HG03378 (cell line): Measurements from ENCODE around the gene ACAP3.

Experiments used
- ATAC-seq: cut with Tn5 transposase; IDR thresholded peaks from one replicate; pipeline ENCODE4 v1.9.1; 2021; ENCODE audit warnings: mild to moderate bottlenecking, moderate library complexity; ENCODE audit not compliant: unreplicated experiment

The ACAP3 gene

DNA sequence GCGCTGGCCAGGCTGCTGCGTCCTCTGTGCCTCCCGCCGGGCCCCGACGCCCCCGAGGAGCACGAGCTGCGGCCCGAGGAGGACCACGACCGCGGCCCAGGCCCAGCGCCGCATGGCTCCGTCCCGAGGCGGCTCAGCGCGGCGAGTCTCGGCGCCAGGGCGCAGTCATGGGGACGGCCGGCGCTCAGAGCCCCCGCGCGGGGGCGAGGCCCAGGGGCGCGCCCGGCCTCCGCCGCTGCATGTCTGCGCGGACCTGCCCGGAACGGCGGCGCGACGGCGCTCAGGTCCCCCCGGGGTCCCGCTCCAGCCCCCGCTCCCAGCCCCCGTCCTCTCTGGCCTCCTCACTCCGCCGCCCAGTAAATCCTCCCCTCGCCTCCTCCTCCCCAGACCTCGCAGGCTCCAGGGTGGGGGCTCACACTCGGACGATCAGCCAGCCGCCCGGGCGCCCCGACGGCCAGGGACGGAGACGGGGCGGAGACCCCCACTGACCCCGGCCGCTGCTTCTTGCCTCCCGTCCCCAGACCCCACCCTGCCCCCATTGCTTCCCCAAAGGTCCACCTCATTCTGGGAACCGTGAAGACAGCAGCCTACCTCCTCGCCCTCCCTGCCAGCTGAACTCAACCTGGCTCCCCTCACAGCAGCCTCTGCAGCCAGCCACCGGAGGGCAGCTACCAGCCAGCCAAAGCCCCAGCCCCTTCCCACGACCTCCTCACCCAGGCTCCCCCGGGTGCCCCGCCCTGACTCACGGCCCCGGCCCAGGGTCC lies 61.0 kb downstream of the ACAP3 start, which contains the start of gene C1QTNF12:
C1QTNF12 (minus strand) TSS at position 146 of the 764 bp plus-strand sequence; CDS start at position 114, 32 bp downstream.
- ATAC-seq, result no peak

DNA sequence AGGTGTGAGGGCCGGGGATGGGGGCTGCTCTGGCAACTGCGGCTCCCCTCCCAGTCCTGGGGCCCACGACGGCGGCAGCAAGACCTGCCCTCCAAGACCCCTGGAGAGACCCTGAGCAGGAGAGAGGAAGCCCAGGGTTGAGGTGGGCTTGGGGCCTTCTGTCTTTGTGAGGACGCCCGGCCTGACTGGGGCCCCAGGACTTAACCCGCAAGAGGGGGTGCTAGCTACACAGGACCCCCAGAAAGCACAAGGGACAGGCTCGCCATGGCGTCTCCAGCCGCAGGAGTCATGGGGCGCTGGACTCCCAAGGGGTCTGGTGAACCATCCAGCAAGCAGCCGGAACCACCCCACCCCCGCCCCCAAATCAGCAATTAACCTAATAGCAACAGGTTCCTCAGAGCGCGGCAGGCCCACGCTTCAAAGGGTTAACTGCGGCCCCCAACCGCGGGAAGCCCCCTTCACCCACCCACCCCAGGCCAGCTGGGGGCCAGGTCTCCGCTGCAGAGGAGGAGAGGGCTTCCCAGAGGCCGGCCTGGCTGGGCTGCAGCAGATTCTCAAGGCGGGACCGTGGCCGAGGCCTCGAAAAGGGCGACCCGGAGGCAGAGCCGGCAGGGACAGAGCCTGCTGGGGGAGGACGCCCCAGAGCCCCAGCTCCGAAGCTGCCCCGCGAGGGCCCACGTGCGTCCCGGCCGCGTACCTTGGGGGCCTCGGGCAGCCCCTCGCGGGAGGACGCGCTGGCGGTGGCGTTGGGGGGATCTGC lies 61.7 kb downstream of the ACAP3 start:
- no peak for ATAC-seq

DNA sequence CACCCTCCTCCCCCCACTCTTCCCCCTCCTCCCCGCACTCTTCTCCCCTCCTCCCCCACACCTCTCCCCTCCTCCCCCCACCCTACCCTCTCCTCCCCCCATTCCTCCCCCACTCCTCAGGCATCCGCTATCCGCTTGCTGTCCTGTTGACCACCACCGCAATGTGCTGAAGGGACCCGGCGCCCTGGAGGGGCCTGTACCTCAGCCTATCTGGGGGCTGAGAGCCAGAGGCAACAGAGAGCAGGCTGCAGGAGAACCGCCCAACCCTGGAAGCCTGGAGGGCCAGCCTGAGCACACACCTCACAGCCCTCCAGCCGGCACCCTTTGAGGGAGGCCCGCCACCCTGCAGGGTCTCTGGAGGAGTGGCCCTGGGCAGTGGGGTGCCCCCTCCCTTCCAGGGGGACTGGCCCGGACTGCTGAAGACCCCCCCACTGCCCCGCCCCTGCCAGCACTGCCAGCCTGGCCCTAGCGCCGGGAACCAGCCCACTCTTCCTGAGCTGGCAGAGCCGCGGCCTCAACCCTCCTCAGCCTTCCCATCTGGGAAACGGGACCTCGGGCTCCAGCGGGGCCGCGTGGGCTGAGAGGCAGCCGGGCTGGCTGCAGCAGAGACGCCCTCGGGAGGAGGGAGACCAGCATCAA lies 62.4 kb downstream of the ACAP3 start:
- no peak for ATAC-seq

DNA sequence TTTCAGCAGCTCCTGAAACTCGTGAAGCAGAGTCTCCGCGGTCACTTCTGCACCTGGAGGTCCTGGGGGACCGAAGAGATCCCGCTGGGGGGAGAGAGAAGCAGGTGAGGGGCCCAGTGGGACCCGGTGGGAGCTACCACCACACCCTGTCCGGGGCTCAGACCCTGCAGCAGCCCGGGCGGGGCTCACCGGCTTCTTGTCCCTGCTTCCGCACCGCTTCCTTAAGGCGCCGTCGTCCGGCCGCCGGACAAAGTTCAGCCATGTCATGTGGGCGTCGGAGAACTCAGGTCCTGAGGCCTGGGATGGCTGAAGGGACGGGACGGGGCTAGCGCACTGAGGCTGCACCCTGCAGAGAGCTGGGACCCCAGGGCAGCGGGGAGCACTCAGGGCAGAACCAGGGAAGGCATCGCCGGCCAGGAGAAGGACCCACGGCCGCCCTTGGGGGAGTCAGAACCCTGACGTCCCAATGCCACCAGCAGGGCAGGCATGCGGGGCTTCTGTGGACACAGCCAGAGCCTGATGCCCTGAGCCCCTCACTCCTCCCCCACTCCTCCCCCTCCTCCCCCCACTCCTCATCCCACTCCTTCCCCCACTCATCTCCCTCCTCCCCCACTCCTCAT lies 63.4 kb downstream of the ACAP3 start:
- no peak for ATAC-seq

DNA sequence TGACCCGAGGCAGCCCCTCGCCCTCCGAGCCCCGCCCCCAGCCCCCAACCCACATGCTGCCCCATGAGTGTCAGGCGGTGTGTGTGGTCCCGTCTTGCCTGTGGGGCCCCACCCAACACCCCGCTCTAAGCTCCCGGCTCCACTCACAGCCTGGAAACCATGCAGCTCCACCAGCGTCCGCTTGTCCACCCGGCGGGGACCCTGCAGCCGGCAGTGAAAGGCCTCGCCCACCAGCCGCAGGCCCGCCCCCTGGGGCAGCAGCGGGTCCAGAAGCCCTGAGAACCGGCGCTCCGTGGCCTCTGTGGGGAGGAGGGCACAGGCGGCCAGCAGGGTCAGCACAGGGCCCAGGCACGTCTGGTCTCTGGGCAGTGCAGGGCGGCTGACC lies 63.9 kb downstream of the ACAP3 start:
- ATAC-seq, result no peak

DNA sequence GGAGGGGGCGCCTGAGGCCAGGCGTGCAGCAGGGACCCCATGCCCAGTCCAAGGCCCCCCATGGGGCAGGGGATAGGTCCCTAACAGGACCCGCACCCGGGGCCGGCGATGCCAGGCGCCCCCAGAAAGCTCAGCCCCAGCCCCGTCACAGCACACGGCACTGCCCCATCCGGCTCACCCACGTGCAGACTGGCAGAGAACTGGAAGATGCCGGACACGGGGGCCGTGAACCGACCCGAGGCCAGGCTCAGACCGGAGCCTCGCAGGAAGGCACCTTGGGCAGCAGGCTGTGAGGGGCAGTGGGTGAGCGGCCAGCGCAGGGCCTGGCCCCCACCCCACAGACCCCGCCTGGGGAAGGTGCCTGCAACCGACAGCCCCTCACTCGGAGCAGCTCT lies 64.5 kb downstream of the ACAP3 start:
- ATAC-seq, result no peak

DNA sequence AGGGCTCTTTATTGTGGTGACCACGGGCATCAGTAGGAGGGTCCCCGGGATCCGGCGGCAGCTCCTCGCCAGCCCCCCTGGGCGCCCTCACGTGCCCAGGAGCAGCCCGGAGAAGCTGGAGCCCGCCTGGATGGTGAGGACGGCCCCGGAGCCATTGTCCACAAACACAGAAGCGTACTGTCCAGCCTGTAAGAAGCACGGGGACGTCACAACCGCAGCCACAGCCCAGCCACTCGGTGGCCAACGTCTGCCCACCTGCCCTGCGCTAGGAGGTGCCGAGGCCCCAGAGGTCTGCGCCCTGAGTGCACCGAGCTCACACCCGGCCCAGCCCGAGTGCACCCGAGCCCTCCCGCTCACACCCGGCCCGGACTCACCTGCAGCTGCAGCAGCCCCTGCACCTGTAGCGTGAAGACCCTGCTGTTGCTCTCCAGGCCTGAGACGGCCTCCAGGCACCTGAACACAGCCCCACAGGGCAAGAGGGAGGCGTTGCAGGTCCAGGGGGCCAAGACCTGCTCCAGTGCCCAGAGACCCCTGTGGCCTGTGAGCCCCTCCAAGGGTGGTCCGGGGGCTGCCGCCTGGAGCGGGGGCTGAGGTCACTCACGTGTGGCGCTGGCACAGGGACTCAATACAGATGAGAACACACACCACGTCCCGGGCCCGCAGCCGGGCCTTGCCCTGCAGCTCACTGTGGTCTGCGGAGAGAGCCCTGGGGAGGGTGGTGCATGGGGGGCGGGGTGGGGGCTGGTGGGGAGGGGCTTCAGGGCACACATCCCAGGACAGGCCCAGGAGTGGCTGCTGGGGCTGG lies 65.1 kb downstream of the ACAP3 start:
- ATAC-seq, result no peak
